Suppressor macrophage (primary cell): ENCODE measurements around the gene PPEF2.
A peak's percentile ranks its signal among the peaks of the same experiment; 100 is the strongest.

Experiments
- DNase-seq, 4 experiments: peaks; one replicate each; pipeline ENCODE4 v3.0.0-alpha.2; 2020 to 2022

PPEF2 gene

GRCh38 chr4:75895744-75896314, 6.4 kb downstream of the PPEF2 start:
- peak; percentile 41 to 68 (median 53) for DNase-seq

- DNase-seq: no peak
Observed at GRCh38 chr4:75892508-75892907, 9.7 kb downstream of the PPEF2 start.

GRCh38 chr4:75891611-75892010, 10.6 kb downstream of the PPEF2 start:
- no peak for DNase-seq

GRCh38 chr4:75889537-75890199, 12.6 kb downstream of the PPEF2 start:
- no peak for DNase-seq

- DNase-seq: no peak
Observed at GRCh38 chr4:75886104-75886503, 16.1 kb downstream of the PPEF2 start.

- no peak for DNase-seq
Observed at GRCh38 chr4:75881476-75881875, 20.8 kb downstream of the PPEF2 start.

- no peak for DNase-seq
Observed at GRCh38 chr4:75880278-75880677, 22.0 kb downstream of the PPEF2 start.

GRCh38 chr4:75878246-75878756, 24.0 kb downstream of the PPEF2 start:
- no peak for DNase-seq

GRCh38 chr4:75876218-75876617, 26.0 kb downstream of the PPEF2 start:
- DNase-seq: no peak

- DNase-seq: no peak
Observed at GRCh38 chr4:75869100-75869499, 33.2 kb downstream of the PPEF2 start.

- DNase-seq: no peak
Observed at GRCh38 chr4:75867130-75867529, 35.1 kb downstream of the PPEF2 start.

GRCh38 chr4:75860606-75861005, 41.6 kb downstream of the PPEF2 start:
- no peak for DNase-seq

- DNase-seq: no peak
Observed at GRCh38 chr4:75858721-75859120, 43.5 kb downstream of the PPEF2 start.

GRCh38 chr4:75849461-75849860, 52.8 kb downstream of the PPEF2 start:
- peak; percentile 59 to 85 (median 79) for DNase-seq

- DNase-seq: no peak
Observed at GRCh38 chr4:75848891-75849290, 53.4 kb downstream of the PPEF2 start.

- DNase-seq: peak; percentile 67 to 88 (median 81)
Observed at GRCh38 chr4:75848171-75848760, 54.0 kb downstream of the PPEF2 start.

- no peak for DNase-seq
Observed at GRCh38 chr4:75845992-75846391, 56.3 kb downstream of the PPEF2 start.

GRCh38 chr4:75844151-75844662, 58.0 kb downstream of the PPEF2 start:
- DNase-seq: peak; percentile 21 to 44 (median 39)

GRCh38 chr4:75843596-75843995, 58.7 kb downstream of the PPEF2 start:
- DNase-seq: no peak

GRCh38 chr4:75841641-75842520, 60.4 kb downstream of the PPEF2 start:
- no peak for DNase-seq

GRCh38 chr4:75834772-75835154, 67.5 kb downstream of the PPEF2 start:
- peak in 1 of 4 experiments; percentile 12 for DNase-seq

GRCh38 chr4:75834095-75834771, 68.0 kb downstream of the PPEF2 start:
- peak in 3 of 4 experiments; percentile 4 to 30 (median 28) for DNase-seq
